Osteoblast (primary cell): ENCODE results near the gene KCTD5. TPM values are rescaled to one million over a fixed set of nuclear protein-coding genes. Genes with fewer than 3 reads are reported as not detected.
A peak's percentile ranks its signal among the peaks of the same experiment; 100 is the strongest.
"Not testable (repeated sequence)": the region's sequence is repeated elsewhere in the genome, so short reads cannot be mapped to it uniquely, and the experiment has no call there.

Source experiments
- DNase-seq: peaks from one replicate; pipeline ENCODE4 v3.0.0; 2011; ENCODE audit warnings: low spot score, mixed read lengths; ENCODE audit not compliant: insufficient read length; ENCODE audit errors: missing footprints
- H2AFZ ChIP-seq: 2 replicates; pipeline ENCODE4 v1.6.0; 2011; ENCODE audit warnings: mild to moderate bottlenecking, low read length
- H3K27ac ChIP-seq: 2 replicates; pipeline ENCODE4 v1.5.1; 2011; ENCODE audit warnings: mild to moderate bottlenecking, low read depth, low read length, moderate library complexity
- H3K27me3 ChIP-seq: 2 replicates; pipeline ENCODE4 v1.6.0; 2012; ENCODE audit warnings: mild to moderate bottlenecking, control low read depth, inconsistent platforms, low read length, moderate library complexity; ENCODE audit not compliant: insufficient read depth
- H3K36me3 ChIP-seq: 2 replicates; pipeline ENCODE4 v1.5.1; 2011; ENCODE audit warnings: mild to moderate bottlenecking, low read length, control low read depth, moderate library complexity; ENCODE audit not compliant: insufficient read depth
- H3K4me1 ChIP-seq: 2 replicates; pipeline ENCODE4 v1.5.1; 2011; ENCODE audit warnings: mild to moderate bottlenecking, low read length, control low read depth, moderate library complexity; ENCODE audit not compliant: insufficient read depth
- H3K4me2 ChIP-seq: 2 replicates; pipeline ENCODE4 v1.6.0; 2011; ENCODE audit warnings: mild to moderate bottlenecking, low read length; ENCODE audit not compliant: insufficient read depth
- H3K4me3 ChIP-seq: fragments of 200-600 bp; sonication (generic); 3 replicates; pipeline ENCODE4 v1.5.1; 2012; ENCODE audit warnings: mild to moderate bottlenecking, low read length, inconsistent platforms; ENCODE audit not compliant: insufficient read depth
- H3K79me2 ChIP-seq: 2 replicates; pipeline ENCODE4 v1.6.0; 2012; ENCODE audit warnings: mild to moderate bottlenecking, low read length, control low read depth, inconsistent platforms; ENCODE audit not compliant: insufficient read depth
- H3K9me3 ChIP-seq: 2 replicates; pipeline ENCODE4 v1.5.1; 2011; ENCODE audit warnings: low read depth, low read length, control low read depth
- H4K20me1 ChIP-seq: 2 replicates; pipeline ENCODE4 v1.6.0; 2012; ENCODE audit warnings: mild to moderate bottlenecking, low read length, control low read depth; ENCODE audit not compliant: insufficient read depth
- CTCF ChIP-seq: IDR thresholded peaks from 2 replicates; pipeline ENCODE4 v1.5.1; 2011; ENCODE audit warnings: mild to moderate bottlenecking, low read depth, low read length, moderate library complexity; ENCODE audit errors: extremely low read depth
- total RNA-seq: library from RNA; depleted of rRNA; stranded (reverse); fragments of >200 nt; gene quantifications from 2 replicates; pipeline ENCODE4 v1.2.3, GENCODE V29; 2012

KCTD5 gene
- total RNA-seq, 1 donor = 21.7 TPM

- H3K4me3 ChIP-seq, H3K4me2 ChIP-seq, H3K9me3 ChIP-seq, H2AFZ ChIP-seq, H3K36me3 ChIP-seq, H3K27ac ChIP-seq, DNase-seq, H3K79me2 ChIP-seq, H4K20me1 ChIP-seq, H3K4me1 ChIP-seq: not testable (repeated sequence)
- H3K27me3 ChIP-seq = peaks cover 16% of the 10 kb centered on the region
Measured at GRCh38 chr16:2654949-2655348, 27.4 kb upstream of the KCTD5 start.

- Histone ChIP-seq H3K27me3 (peaks cover 16% of the 10 kb centered on the region), H3K4me3 (no peak overlapping the region), H2AFZ (no peak overlapping the region), H3K4me2 (no peak overlapping the region), H3K9me3 (no peaks in the 10 kb centered on the region), H4K20me1 (no peaks in the 10 kb centered on the region), H3K4me1 (no peaks in the 10 kb centered on the region), H3K27ac (no peak overlapping the region), H3K79me2 (no peaks in the 10 kb centered on the region), H3K36me3 (no peaks in the 10 kb centered on the region)
- TF ChIP-seq CTCF = no peak
- no peak for DNase-seq
Measured at GRCh38 chr16:2656985-2657384, 25.3 kb upstream of the KCTD5 start.

GRCh38 chr16:2657803-2658202 is 24.5 kb upstream of the KCTD5 start:
- peaks cover 16% of the 10 kb centered on the region for H3K27me3 ChIP-seq
- not testable (repeated sequence) for H3K27ac ChIP-seq, H4K20me1 ChIP-seq, H3K9me3 ChIP-seq, H3K4me2 ChIP-seq, H3K36me3 ChIP-seq, DNase-seq, H3K4me1 ChIP-seq, H2AFZ ChIP-seq, H3K4me3 ChIP-seq, H3K79me2 ChIP-seq

GRCh38 chr16:2659560-2659959 is 22.8 kb upstream of the KCTD5 start:
- H3K36me3 ChIP-seq, DNase-seq, H4K20me1 ChIP-seq, H2AFZ ChIP-seq, H3K4me1 ChIP-seq, H3K4me2 ChIP-seq, H3K4me3 ChIP-seq, H3K9me3 ChIP-seq, H3K79me2 ChIP-seq, H3K27ac ChIP-seq: not testable (repeated sequence)
- peaks cover 16% of the 10 kb centered on the region for H3K27me3 ChIP-seq

GRCh38 chr16:2660014-2660662 is 22.2 kb upstream of the KCTD5 start:
- H3K4me3 ChIP-seq, H3K79me2 ChIP-seq, H3K4me2 ChIP-seq, H3K36me3 ChIP-seq, H3K9me3 ChIP-seq, H2AFZ ChIP-seq, H3K27ac ChIP-seq, H4K20me1 ChIP-seq, DNase-seq, H3K4me1 ChIP-seq: not testable (repeated sequence)
- H3K27me3 ChIP-seq = peaks cover 16% of the 10 kb centered on the region

GRCh38 chr16:2660755-2661373 is 21.5 kb upstream of the KCTD5 start:
- not testable (repeated sequence) for H3K4me3 ChIP-seq, H3K27ac ChIP-seq, H3K4me1 ChIP-seq

More at GRCh38 chr16:2660755-2661373, 21.5 kb upstream of the KCTD5 start:
- not testable (repeated sequence) for H2AFZ ChIP-seq, H3K79me2 ChIP-seq, H3K4me2 ChIP-seq, H3K36me3 ChIP-seq, DNase-seq, H3K9me3 ChIP-seq, H4K20me1 ChIP-seq
- peaks cover 16% of the 10 kb centered on the region for H3K27me3 ChIP-seq
- TF ChIP-seq CTCF = peak; percentile 45
